SU-DHL-6 (cell line): ENCODE data around the gene CHODL.

ENCODE experiments used
- CTCF ChIP-seq: fragments of 200-600 bp; sonication (generic); IDR thresholded peaks from one replicate; pipeline ENCODE4 v1.5.1; 2017; ENCODE audit warnings: antibody characterized with exemption, mild to moderate bottlenecking, low read length, moderate library complexity; ENCODE audit not compliant: insufficient read depth, poor library complexity, severe bottlenecking
- EZH2phosphoT487 ChIP-seq: fragments of 200-600 bp; sonication (generic), shearing (Covaris generic); conservative IDR thresholded peaks from 2 replicates; pipeline ENCODE4 v1.6.1; 2018; ENCODE audit warnings: mild to moderate bottlenecking, antibody characterized with exemption, low read length, moderate library complexity, mixed read lengths

GRCh38 chr21:18253221-18253620 is 8.6 kb downstream of the CHODL start:
- TF ChIP-seq CTCF: no peak
- no peak for TF ChIP-seq EZH2phosphoT487
